GM18520 (cell line): Measurements from ENCODE around the gene ZNF322.

Experiments used
- ATAC-seq: cut with Tn5 transposase; IDR thresholded peaks from one replicate; pipeline ENCODE4 v1.9.1; 2021; ENCODE audit not compliant: unreplicated experiment

The ZNF322 gene

GRCh38 chr6:26592649-26593048, 66.9 kb downstream of the ZNF322 start:
- ATAC-seq, result no peak

GRCh38 chr6:26588965-26589364, 70.6 kb downstream of the ZNF322 start:
- no peak for ATAC-seq
